ENCODE results near the gene NUDT19.

GRCh38 chr19:32743021-32743420, 51.4 kb downstream of the NUDT19 start:
- no peak for TF ChIP-seq POLR2A (IDR thresholded peaks at IDR 0.05; ENCODE audit: low read depth)
- no peak for TF ChIP-seq POLR2AphosphoS5 (IDR thresholded peaks at IDR 0.05)

Measured in esophagus muscularis mucosa (tissue), 2 donors.